ENCODE measurements around the gene ABCA3.

DNA sequence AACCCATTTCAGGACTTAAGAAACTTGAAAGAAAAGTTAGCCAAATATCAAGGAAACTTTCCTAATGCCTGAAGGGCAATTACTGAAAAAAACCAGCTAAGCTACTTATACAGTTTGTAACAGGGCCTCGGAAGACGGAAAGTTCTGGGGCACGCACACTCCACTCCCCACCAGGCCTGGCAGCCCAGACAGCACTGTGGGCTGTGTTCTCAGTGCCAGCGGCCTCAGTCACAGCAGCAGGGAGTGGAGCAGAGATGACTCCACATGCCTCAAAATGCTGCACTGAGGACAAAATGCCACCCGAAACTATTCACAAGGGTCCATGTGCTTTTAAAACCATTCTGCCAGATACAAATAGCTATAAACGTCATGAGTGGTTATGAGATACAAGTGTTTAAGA is 82.8 kb downstream of the ABCA3 start:
- TF ChIP-seq, protein P1, sequence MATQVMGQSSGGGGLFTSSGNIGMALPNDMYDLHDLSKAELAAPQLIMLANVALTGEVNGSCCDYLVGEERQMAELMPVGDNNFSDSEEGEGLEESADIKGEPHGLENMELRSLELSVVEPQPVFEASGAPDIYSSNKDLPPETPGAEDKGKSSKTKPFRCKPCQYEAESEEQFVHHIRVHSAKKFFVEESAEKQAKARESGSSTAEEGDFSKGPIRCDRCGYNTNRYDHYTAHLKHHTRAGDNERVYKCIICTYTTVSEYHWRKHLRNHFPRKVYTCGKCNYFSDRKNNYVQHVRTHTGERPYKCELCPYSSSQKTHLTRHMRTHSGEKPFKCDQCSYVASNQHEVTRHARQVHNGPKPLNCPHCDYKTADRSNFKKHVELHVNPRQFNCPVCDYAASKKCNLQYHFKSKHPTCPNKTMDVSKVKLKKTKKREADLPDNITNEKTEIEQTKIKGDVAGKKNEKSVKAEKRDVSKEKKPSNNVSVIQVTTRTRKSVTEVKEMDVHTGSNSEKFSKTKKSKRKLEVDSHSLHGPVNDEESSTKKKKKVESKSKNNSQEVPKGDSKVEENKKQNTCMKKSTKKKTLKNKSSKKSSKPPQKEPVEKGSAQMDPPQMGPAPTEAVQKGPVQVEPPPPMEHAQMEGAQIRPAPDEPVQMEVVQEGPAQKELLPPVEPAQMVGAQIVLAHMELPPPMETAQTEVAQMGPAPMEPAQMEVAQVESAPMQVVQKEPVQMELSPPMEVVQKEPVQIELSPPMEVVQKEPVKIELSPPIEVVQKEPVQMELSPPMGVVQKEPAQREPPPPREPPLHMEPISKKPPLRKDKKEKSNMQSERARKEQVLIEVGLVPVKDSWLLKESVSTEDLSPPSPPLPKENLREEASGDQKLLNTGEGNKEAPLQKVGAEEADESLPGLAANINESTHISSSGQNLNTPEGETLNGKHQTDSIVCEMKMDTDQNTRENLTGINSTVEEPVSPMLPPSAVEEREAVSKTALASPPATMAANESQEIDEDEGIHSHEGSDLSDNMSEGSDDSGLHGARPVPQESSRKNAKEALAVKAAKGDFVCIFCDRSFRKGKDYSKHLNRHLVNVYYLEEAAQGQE (IDR thresholded peaks at IDR 0.05; ENCODE audit: low read depth), result no peak
- TF ChIP-seq FOXM1 (IDR thresholded peaks at IDR 0.05; ENCODE audit: borderline replicate concordance, low read depth), result no peak
- TF ChIP-seq, protein P2, sequence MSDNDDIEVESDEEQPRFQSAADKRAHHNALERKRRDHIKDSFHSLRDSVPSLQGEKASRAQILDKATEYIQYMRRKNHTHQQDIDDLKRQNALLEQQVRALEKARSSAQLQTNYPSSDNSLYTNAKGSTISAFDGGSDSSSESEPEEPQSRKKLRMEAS (IDR thresholded peaks at IDR 0.05), result no peak
- TF ChIP-seq EGR1 (IDR thresholded peaks at IDR 0.05), result no peak
- TF ChIP-seq RAD21 (IDR thresholded peaks at IDR 0.05; ENCODE audit: low read depth), result no peak
- TF ChIP-seq CREB1 (IDR thresholded peaks at IDR 0.05; ENCODE audit: low read depth), result no peak
- no peak for TF ChIP-seq CEBPB (IDR thresholded peaks at IDR 0.05)
- TF ChIP-seq EP300 (IDR thresholded peaks at IDR 0.05; ENCODE audit: borderline replicate concordance), result no peak
- TF ChIP-seq NFIC (IDR thresholded peaks at IDR 0.05), result no peak
- no peak for TF ChIP-seq TCF12 (IDR thresholded peaks at IDR 0.05; ENCODE audit: low read depth)
- no peak for TF ChIP-seq YY1 (IDR thresholded peaks at IDR 0.05; ENCODE audit: low read depth)
- no peak for TF ChIP-seq TAF1 (IDR thresholded peaks at IDR 0.05; ENCODE audit: low read depth)
- no peak for TF ChIP-seq TEAD4 (IDR thresholded peaks at IDR 0.05)

Measured in Ishikawa (cell line).